ENCODE results near the gene SMIM45.

The SMIM45 gene

GRCh38 chr22:41913842-41914534 lies 38.0 kb upstream of the SMIM45 start:
- Histone ChIP-seq H3K27ac (no peak overlapping the region), H2AFZ (no peak overlapping the region), H3K9ac (no peak overlapping the region), H3K9me3 (ENCODE audit: control insufficient read depth, low read length) (no peaks in the 10 kb centered on the region), H3K4me1 (peaks cover 2% of the 10 kb centered on the region), H3K79me2 (no peaks in the 10 kb centered on the region), H3K36me3 (ENCODE audit: control insufficient read depth, insufficient read depth, low read length) (no peaks in the 10 kb centered on the region), H3K4me2 (ENCODE audit: low read length) (no peak overlapping the region), H3K27me3 (ENCODE audit: control insufficient read depth, insufficient read depth, low read length) (peaks cover 4% of the 10 kb centered on the region), H3K4me3 (ENCODE audit: low read depth, low read length) (no peak overlapping the region)
- TF ChIP-seq CTCF (IDR thresholded peaks at IDR 0.05): no peak

- H3K4me2 ChIP-seq (ENCODE audit: low read length): peak overlapping the region; percentile 38
These were observed 37.3 kb upstream of the SMIM45 start for GRCh38 chr22:41914611-41915034.

GRCh38 chr22:41915035-41915785 lies 36.7 kb upstream of the SMIM45 start, which contains the start of gene SHISA8:
SHISA8 (minus strand) TSS chr22:41915074; CDS start chr22:41914667, 407 bp downstream.
- peaks cover 2% of the 10 kb centered on the region for H3K4me1 ChIP-seq

More at GRCh38 chr22:41914611-41915034, 37.3 kb upstream of the SMIM45 start:
- no peaks in the 10 kb centered on the region for H3K79me2 ChIP-seq
- H3K4me3 ChIP-seq (ENCODE audit: low read depth, low read length): no peak overlapping the region
- no peak for TF ChIP-seq CTCF (IDR thresholded peaks at IDR 0.05)
- peaks cover 4% of the 10 kb centered on the region for H3K27me3 ChIP-seq (ENCODE audit: control insufficient read depth, insufficient read depth, low read length)
- peaks cover 2% of the 10 kb centered on the region for H3K4me1 ChIP-seq
- no peak overlapping the region for H2AFZ ChIP-seq
- no peaks in the 10 kb centered on the region for H3K9me3 ChIP-seq (ENCODE audit: control insufficient read depth, low read length)
- H3K9ac ChIP-seq: no peak overlapping the region
- H3K36me3 ChIP-seq (ENCODE audit: control insufficient read depth, insufficient read depth, low read length): no peaks in the 10 kb centered on the region
- H3K27ac ChIP-seq: no peak overlapping the region

GRCh38 chr22:41915786-41916493 lies 36.0 kb upstream of the SMIM45 start:
- H3K4me1 ChIP-seq: no peaks in the 10 kb centered on the region
- TF ChIP-seq CTCF (IDR thresholded peaks at IDR 0.05): no peak

More at GRCh38 chr22:41915035-41915785, 36.7 kb upstream of the SMIM45 start, which contains the start of gene SHISA8:
- Histone ChIP-seq H3K27me3 (ENCODE audit: control insufficient read depth, insufficient read depth, low read length) (peaks cover 4% of the 10 kb centered on the region), H3K9ac (no peak within 1 kb of the TSS), H3K36me3 (ENCODE audit: control insufficient read depth, insufficient read depth, low read length) (no peaks in the 10 kb centered on the region), H3K4me3 (ENCODE audit: low read depth, low read length) (no peak within 1 kb of the TSS), H3K9me3 (ENCODE audit: control insufficient read depth, low read length) (no peaks in the 10 kb centered on the region), H2AFZ (no peak within 1 kb of the TSS), H3K79me2 (no peaks in the 10 kb centered on the region), H3K4me2 (ENCODE audit: low read length) (peak within 1 kb of the TSS; percentile 38), H3K27ac (no peak within 1 kb of the TSS)
- TF ChIP-seq CTCF (IDR thresholded peaks at IDR 0.05): no peak

More at GRCh38 chr22:41915786-41916493, 36.0 kb upstream of the SMIM45 start:
- Histone ChIP-seq H3K79me2 (no peaks in the 10 kb centered on the region), H3K36me3 (ENCODE audit: control insufficient read depth, insufficient read depth, low read length) (no peaks in the 10 kb centered on the region), H2AFZ (no peak overlapping the region), H3K4me3 (ENCODE audit: low read depth, low read length) (no peak overlapping the region), H3K9ac (no peak overlapping the region), H3K4me2 (ENCODE audit: low read length) (no peak overlapping the region), H3K9me3 (ENCODE audit: control insufficient read depth, low read length) (no peaks in the 10 kb centered on the region), H3K27ac (no peak overlapping the region), H3K27me3 (ENCODE audit: control insufficient read depth, insufficient read depth, low read length) (peaks cover 4% of the 10 kb centered on the region)

Measured in parathyroid adenoma (tissue), 2 donors.